Measurements from ENCODE around the gene ITSN1.

Gene ITSN1

DNA sequence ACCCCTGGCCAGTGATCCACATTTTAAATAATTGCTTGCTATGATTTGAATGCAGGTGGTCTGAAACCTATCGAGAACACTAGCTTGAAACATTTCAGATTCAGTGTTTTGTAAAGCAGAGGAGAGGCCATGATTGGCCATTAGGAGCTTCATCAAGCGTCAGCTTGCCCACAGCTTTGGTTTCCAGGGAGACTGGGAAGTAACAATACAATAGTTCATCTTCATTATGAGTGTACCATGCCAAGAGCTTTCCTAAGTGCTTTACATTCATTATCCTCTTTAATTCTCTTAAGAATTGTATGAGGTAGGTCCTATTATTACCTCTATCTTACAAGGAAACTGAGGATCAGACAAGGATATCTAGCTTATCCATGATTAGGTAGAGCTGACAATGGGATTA lies 301.0 kb downstream of the ITSN1 start:
- no peaks in the 10 kb centered on the region for H3K9me3 ChIP-seq
- no peaks in the 10 kb centered on the region for H3K27me3 ChIP-seq
- H3K4me1 ChIP-seq = peaks cover 4% of the 10 kb centered on the region
- H3K36me3 ChIP-seq = no peaks in the 10 kb centered on the region
- no peak overlapping the region for H3K4me3 ChIP-seq (ENCODE audit: low read depth, low read length)
- TF ChIP-seq CTCF (IDR thresholded peaks at IDR 0.05; ENCODE audit: low read depth, low read length) = no peak
- no peak for DNase-seq

GRCh38 chr21:33944185-33944763 lies 302.0 kb downstream of the ITSN1 start:
- Histone ChIP-seq H3K36me3 (no peaks in the 10 kb centered on the region), H3K27me3 (no peaks in the 10 kb centered on the region), H3K9me3 (no peaks in the 10 kb centered on the region), H3K4me3 (ENCODE audit: low read depth, low read length) (no peak overlapping the region), H3K4me1 (peaks cover 11% of the 10 kb centered on the region)
- no peak for DNase-seq
- TF ChIP-seq CTCF (IDR thresholded peaks at IDR 0.05; ENCODE audit: low read depth, low read length) = no peak

DNA sequence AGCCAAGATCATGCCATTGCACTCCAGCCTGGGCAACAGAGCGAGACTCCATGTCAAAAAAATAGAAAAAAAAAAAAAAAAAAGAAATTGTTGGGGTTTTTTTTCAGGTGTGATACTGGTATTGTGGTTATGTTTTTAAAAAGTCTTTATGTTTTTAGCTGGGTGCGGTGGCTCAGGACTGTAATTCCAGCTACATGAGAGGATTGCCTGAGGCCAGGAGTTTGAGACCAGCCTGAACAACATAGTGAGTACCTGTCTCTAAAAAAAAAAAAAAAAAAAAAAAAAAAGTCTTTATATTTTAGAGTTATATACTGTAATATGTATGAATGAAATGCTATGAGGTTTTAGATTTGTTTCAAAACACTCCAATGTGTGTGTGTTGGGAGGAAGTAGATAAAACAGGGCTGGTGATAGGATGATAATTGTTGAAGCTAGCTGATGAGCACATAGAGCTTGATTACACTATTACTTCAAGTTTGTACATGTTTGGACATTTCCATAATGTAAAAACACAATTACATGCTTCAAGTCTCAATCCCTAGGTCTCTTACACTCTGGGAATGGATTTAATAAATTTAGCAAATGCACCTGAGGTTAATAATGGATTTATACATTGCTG lies 303.5 kb downstream of the ITSN1 start:
- H3K4me1 ChIP-seq = peaks cover 11% of the 10 kb centered on the region
- TF ChIP-seq CTCF (IDR thresholded peaks at IDR 0.05; ENCODE audit: low read depth, low read length) = no peak
- DNase-seq = no peak
- no peaks in the 10 kb centered on the region for H3K9me3 ChIP-seq
- no peaks in the 10 kb centered on the region for H3K27me3 ChIP-seq
- H3K36me3 ChIP-seq = no peaks in the 10 kb centered on the region
- no peak overlapping the region for H3K4me3 ChIP-seq (ENCODE audit: low read depth, low read length)

GRCh38 chr21:33947451-33948095 lies 305.3 kb downstream of the ITSN1 start:
- Histone ChIP-seq H3K4me1 (peaks cover 11% of the 10 kb centered on the region), H3K4me3 (ENCODE audit: low read depth, low read length) (peak overlapping the region; percentile 46), H3K9me3 (no peaks in the 10 kb centered on the region), H3K36me3 (no peaks in the 10 kb centered on the region), H3K27me3 (no peaks in the 10 kb centered on the region)
- TF ChIP-seq CTCF (IDR thresholded peaks at IDR 0.05; ENCODE audit: low read depth, low read length) = no peak
- peak; percentile 58 for DNase-seq

DNA sequence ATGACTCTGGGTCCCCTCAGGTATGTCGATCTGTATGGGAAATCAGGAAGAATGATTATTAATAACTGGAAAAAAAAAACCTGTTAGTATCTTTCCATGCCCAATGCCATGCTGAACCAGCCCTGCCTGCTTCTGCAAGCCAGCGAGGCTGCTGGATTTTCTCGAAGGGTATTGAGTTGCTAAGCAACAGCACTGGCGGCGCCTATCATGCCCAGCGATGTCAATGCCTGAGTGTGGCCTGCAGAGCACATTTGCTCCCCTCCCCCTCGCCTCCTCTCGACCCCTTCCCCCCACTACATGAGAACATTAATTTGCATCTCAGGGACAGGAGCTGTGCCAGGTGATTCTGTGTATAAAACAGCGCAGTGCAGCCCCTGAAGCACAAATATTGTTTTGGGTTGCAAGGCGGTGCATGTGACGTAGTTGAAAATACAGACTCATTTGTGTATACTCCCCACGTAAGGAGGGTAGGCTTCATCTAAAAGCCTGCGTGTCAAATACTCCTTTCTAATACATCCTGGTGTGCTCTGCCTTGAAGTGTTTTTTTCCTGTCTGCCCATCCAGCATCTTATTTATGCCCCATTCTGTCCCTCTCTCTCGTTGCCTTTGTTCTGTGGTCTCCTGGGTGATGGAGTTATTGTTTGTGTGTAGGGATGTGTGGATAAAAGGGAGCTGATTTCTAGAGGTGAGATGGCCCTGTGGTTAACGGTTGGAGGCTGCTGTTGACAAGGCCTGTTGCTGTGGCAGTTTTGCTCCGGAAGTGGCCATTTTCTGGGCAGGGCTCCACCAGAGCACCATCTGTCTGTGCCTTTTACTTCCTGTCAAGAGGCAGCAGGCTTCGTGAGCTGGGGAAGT lies 306.0 kb downstream of the ITSN1 start:
- H3K4me3 ChIP-seq (ENCODE audit: low read depth, low read length) = peak overlapping the region; percentile 46

More for the DNA sequence above, 306.0 kb downstream of the ITSN1 start:
- DNase-seq = peak; percentile 73
- H3K4me1 ChIP-seq = peaks cover 11% of the 10 kb centered on the region
- H3K9me3 ChIP-seq = no peaks in the 10 kb centered on the region
- no peak for TF ChIP-seq CTCF (IDR thresholded peaks at IDR 0.05; ENCODE audit: low read depth, low read length)
- no peaks in the 10 kb centered on the region for H3K36me3 ChIP-seq
- H3K27me3 ChIP-seq = no peaks in the 10 kb centered on the region
